Calu3 (cell line): Measurements from ENCODE around the gene FOXK1. TPM values are rescaled to one million over a fixed set of nuclear protein-coding genes. Genes with fewer than 3 reads are reported as not detected.

Source experiments
- BruUV-seq: library from RNA; stranded (reverse); fragments of 400-500 nt; replicated peaks from 2 replicates; lab custom pipeline; 2021; lab: Mats Ljungman, UMichigan
- CTCF ChIA-PET: fragments of 300-600 bp; sonication (Branson Sonifier 250); formaldehyde crosslinking; loops from one replicate; lab custom pipeline; 2022; ENCODE audit warnings: antibody characterized with exemption; lab: Charles Lee
- DNase-seq: peaks from one replicate; pipeline ENCODE4 v3.0.0; 2022
- H3K27ac Mint-ChIP-seq: one replicate; pipeline ENCODE4 v1.8.0; 2022; ENCODE audit warnings: mixed read lengths; ENCODE audit not compliant: unreplicated experiment
- H3K27me3 Mint-ChIP-seq: one replicate; pipeline ENCODE4 v1.8.0; 2022; ENCODE audit warnings: mixed read lengths; ENCODE audit not compliant: unreplicated experiment
- H3K36me3 Mint-ChIP-seq: one replicate; pipeline ENCODE4 v1.8.0; 2022; ENCODE audit warnings: mild to moderate bottlenecking, moderate library complexity, mixed read lengths; ENCODE audit not compliant: insufficient read depth, unreplicated experiment
- H3K4me1 Mint-ChIP-seq: one replicate; pipeline ENCODE4 v1.8.0; 2022; ENCODE audit warnings: mild to moderate bottlenecking, low read depth, mixed read lengths; ENCODE audit not compliant: unreplicated experiment
- H3K4me3 Mint-ChIP-seq: one replicate; pipeline ENCODE4 v1.8.0; 2022; ENCODE audit warnings: mild to moderate bottlenecking, low read depth, moderate library complexity, mixed read lengths; ENCODE audit not compliant: unreplicated experiment
- H3K9me3 Mint-ChIP-seq: one replicate; pipeline ENCODE4 v1.8.0; 2022; ENCODE audit warnings: low read depth, mixed read lengths; ENCODE audit not compliant: unreplicated experiment
- intact Hi-C: fragments of 100-400 bp; cut with micrococcal nuclease; formaldehyde crosslinking; loops from one replicate; pipeline ENCODE4 v1.10.0; 2022; ENCODE audit not compliant: unreplicated experiment
- total RNA-seq: library from RNA; stranded (reverse); gene quantifications from 2 replicates; pipeline ENCODE4 v1.2.3, GENCODE V29; 2022
- TF ChIP-seq, protein P1 (sequence below): fragments of 200-600 bp; IDR thresholded peaks from one replicate; pipeline ENCODE4 v1.8.0; 2022; ENCODE audit warnings: antibody characterized with exemption; ENCODE audit not compliant: unreplicated experiment

Gene FOXK1
- total RNA-seq, 1 experiment from 2014 or later = 65.9 TPM

DNA sequence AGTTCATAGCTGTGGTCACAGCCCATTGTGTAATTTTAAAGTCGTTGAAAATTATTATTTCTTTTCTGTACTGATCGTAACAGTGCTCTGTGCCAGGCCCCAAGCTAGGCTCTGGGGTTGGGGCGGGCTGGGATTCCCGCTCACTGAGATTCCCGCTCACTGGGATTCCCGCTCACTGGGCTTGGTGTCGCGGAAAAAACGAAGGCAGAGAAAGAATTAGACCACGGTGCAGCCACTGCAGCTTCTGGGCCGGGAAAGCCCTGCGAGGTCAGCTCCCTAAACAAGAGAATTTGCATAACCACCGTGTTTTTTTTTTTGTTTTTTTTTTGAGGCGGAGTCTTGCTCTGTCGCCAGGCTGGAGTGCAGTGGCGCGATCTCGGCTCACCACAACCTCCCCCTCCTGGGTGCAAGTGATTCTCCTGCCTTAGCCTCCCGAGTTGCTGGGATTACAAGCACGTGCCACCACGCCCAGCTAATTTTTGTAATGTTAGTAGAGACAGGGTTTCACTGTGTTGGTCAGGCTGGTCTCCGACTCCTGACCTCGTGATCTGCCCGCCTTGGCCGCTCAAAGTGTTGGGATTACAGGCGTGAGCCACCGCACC is 31.2 kb downstream of the FOXK1 start:
- Mint-ChIP-seq H3K27ac (no peak overlapping the region), H3K4me3 (no peak overlapping the region), H3K27me3 (no peaks in the 10 kb centered on the region), H3K36me3 (peaks cover 5% of the 10 kb centered on the region), H3K9me3 (no peaks in the 10 kb centered on the region), H3K4me1 (peaks cover 20% of the 10 kb centered on the region)
- intact Hi-C loops = no loop called here
- DNase-seq = no peak
- BruUV-seq = no TSS peak
- CTCF ChIA-PET = interaction anchor here (0.5 to 1.3 kb wide), 4 partner anchors 11 to 220 kb away, joined by 3 to 10 read pairs (median 4); no protein-coding TSS in a partner anchor
- TF ChIP-seq, protein P1, sequence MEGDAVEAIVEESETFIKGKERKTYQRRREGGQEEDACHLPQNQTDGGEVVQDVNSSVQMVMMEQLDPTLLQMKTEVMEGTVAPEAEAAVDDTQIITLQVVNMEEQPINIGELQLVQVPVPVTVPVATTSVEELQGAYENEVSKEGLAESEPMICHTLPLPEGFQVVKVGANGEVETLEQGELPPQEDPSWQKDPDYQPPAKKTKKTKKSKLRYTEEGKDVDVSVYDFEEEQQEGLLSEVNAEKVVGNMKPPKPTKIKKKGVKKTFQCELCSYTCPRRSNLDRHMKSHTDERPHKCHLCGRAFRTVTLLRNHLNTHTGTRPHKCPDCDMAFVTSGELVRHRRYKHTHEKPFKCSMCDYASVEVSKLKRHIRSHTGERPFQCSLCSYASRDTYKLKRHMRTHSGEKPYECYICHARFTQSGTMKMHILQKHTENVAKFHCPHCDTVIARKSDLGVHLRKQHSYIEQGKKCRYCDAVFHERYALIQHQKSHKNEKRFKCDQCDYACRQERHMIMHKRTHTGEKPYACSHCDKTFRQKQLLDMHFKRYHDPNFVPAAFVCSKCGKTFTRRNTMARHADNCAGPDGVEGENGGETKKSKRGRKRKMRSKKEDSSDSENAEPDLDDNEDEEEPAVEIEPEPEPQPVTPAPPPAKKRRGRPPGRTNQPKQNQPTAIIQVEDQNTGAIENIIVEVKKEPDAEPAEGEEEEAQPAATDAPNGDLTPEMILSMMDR = no peak

DNA sequence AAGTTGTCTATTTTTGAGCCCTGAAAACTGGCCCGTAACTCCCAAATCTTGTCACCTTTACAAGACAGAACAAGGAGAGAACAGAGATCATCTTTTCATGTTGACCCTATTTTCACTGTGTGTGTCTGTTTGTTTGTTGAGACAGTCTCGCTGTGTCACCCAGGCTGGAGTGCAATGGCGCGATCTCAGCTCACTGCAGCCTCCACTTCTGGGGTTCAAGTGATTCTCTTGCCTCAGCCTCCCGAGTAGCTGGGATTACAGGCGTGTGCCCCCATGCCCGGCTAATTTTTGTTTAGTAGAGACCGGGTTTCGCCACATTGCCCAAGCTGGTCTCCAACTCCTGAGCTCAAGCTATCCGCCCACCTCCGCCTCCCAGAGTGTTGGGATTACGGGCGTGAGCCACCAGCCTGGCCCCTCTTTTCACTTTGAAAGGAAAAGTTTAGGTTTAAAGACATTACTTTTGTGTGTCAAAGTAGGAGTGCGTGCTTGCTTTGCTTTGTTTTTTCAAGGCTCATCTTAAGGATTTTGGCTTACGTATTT is 32.1 kb downstream of the FOXK1 start:
- Mint-ChIP-seq H3K36me3 (peaks cover 5% of the 10 kb centered on the region), H3K27me3 (no peaks in the 10 kb centered on the region), H3K4me1 (peaks cover 20% of the 10 kb centered on the region), H3K27ac (no peak overlapping the region), H3K4me3 (no peak overlapping the region), H3K9me3 (no peaks in the 10 kb centered on the region)
- CTCF ChIA-PET = interaction anchor here (0.6 to 0.8 kb wide), 2 partner anchors 16 to 200 kb away, joined by 3 to 4 read pairs; no protein-coding TSS in a partner anchor
- BruUV-seq = no TSS peak
- DNase-seq = no peak
- intact Hi-C loops = no loop called here
- TF ChIP-seq, protein P1 = no peak

DNA sequence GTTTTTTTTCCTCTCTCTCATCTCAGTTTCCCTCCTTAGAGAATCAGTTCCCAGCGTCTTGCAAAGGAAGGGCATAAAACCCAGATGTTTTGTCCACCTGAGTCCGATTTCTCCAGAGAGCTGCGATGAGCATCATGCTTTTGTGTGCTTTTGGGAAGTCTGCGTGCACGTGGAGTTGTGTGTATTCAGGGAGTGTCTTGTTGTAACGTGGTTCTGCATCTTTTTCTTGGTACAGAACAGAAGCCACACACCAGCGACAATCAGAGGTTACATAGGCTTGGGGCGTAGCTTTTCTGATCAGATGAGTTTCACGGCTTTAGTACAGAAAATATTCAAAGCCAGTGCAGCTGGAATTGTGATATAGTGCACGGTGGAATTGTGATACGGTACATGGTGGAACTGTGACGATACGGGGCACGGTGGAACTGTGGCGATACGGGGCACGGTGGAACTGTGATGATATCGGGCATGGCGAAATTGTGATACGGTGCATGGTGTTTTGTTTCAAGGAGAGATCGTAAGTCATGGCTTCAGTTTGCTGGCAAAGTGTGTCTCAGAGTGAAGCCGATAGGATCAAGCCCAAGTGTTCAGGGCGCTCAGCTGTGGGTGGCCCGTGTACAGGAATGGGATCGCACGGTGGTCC is 32.8 kb downstream of the FOXK1 start:
- Mint-ChIP-seq H3K4me3 (no peak overlapping the region), H3K27ac (no peak overlapping the region), H3K9me3 (no peaks in the 10 kb centered on the region), H3K27me3 (no peaks in the 10 kb centered on the region), H3K36me3 (peaks cover 5% of the 10 kb centered on the region), H3K4me1 (peaks cover 20% of the 10 kb centered on the region)
- TF ChIP-seq, protein P1 = no peak
- no TSS peak for BruUV-seq
- no peak for DNase-seq
- CTCF ChIA-PET = interaction anchor here (1.7 kb wide), 1 partner anchor 10 kb away, joined by 3 read pairs; no protein-coding TSS in a partner anchor
- intact Hi-C loops = no loop called here

DNA sequence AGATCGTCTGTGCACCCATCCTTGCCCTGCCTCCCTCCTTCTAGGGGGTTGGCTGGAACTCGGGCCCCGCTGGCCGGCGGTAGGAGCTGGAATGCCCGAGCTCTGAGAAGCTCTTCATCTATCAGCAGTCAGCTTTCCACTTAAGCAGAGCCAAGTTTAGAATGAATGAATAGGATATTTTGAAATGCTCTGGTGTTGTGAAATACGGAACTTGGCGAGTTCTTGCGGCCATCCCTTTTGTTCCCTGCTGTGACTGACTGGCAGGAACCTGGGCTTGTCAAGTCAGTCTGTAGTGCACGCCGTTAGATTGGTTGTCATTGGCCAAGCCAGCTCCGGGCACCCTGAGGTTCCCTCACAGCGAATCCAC is 33.3 kb downstream of the FOXK1 start:
- no peak for DNase-seq
- no TSS peak for BruUV-seq
- Mint-ChIP-seq H3K4me1 (peaks cover 20% of the 10 kb centered on the region), H3K36me3 (peaks cover 5% of the 10 kb centered on the region), H3K27me3 (no peaks in the 10 kb centered on the region), H3K4me3 (no peak overlapping the region), H3K27ac (no peak overlapping the region), H3K9me3 (no peaks in the 10 kb centered on the region)
- intact Hi-C loops = no loop called here
- TF ChIP-seq, protein P1 = no peak
- CTCF ChIA-PET = interaction anchor here (1.7 kb wide), 1 partner anchor 9 kb away, joined by 3 read pairs; no protein-coding TSS in a partner anchor
